GM20000 (cell line): ENCODE data around the gene AK5.

Experiments used
- DNase-seq: peaks from one replicate; pipeline ENCODE4 v3.0.0; 2012; ENCODE audit warnings: low spot score
- TF ChIP-seq, protein P1 (sequence below): IDR thresholded peaks from 2 replicates; pipeline ENCODE4 v1.5.1; 2012; ENCODE audit warnings: mild to moderate bottlenecking, control low read depth; ENCODE audit errors: extremely low read depth, missing control alignments

Gene AK5, protein sequence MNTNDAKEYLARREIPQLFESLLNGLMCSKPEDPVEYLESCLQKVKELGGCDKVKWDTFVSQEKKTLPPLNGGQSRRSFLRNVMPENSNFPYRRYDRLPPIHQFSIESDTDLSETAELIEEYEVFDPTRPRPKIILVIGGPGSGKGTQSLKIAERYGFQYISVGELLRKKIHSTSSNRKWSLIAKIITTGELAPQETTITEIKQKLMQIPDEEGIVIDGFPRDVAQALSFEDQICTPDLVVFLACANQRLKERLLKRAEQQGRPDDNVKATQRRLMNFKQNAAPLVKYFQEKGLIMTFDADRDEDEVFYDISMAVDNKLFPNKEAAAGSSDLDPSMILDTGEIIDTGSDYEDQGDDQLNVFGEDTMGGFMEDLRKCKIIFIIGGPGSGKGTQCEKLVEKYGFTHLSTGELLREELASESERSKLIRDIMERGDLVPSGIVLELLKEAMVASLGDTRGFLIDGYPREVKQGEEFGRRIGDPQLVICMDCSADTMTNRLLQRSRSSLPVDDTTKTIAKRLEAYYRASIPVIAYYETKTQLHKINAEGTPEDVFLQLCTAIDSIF

DNA sequence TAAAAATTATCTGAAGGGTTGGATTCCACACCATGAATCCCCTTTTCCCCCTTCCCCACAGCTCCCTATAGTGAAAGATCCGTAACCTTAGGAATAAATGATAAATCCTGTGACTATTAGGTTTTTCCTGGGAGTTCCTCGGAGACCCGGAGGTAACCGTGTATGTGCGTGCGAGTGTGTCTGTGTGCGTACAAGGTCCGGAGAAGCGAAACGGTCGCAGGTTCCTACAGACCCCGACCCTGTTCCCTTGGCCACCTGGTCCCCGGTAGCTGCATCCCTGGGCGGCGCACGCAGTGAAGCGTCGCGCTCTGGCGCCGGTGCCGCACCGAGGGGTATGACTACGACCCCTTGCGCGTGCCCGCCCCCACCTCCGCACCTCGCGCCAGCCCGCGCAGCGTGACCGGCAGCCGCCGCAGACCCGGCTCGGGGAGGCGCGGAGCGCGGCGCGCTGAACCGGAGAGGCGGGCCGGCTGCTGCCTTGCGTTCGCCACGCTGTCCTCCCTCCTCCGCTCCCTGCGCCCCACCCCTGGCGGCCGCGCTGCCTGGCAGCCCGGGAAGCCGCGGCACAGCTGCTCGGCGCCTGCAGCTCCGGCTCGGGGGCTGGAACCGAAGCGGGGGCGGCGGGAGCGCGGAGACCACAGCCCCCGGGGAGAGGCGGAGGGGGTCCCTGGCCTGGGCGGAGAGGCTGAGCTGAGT is at the start of gene AK5:
TSS of gene AK5 (plus strand) at position 529 of the 696 bp plus-strand sequence. CDS start 295 bp downstream, outside the sequence.
- peak; percentile 64 for DNase-seq

DNA sequence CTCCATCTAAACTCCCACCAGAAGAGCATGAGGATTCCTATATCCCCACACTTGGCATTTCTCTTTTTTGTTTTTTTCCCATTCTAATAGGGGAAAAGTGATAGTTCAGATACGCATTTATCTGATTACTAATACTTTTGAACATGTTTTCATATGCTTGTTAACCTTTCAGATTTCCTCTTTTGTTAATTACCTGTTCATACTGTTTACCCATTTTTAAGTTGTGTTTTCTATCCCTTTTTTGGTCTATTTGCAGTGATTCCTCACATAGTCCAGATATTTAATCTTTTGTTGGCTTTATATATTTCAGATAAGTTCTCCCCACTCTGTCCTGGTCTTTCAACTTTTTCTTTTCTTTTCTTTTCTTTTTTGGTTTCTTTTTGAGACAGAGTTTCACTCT is 49.0 kb upstream of the AK5 start:
- no peak for DNase-seq
- TF ChIP-seq, protein P1, sequence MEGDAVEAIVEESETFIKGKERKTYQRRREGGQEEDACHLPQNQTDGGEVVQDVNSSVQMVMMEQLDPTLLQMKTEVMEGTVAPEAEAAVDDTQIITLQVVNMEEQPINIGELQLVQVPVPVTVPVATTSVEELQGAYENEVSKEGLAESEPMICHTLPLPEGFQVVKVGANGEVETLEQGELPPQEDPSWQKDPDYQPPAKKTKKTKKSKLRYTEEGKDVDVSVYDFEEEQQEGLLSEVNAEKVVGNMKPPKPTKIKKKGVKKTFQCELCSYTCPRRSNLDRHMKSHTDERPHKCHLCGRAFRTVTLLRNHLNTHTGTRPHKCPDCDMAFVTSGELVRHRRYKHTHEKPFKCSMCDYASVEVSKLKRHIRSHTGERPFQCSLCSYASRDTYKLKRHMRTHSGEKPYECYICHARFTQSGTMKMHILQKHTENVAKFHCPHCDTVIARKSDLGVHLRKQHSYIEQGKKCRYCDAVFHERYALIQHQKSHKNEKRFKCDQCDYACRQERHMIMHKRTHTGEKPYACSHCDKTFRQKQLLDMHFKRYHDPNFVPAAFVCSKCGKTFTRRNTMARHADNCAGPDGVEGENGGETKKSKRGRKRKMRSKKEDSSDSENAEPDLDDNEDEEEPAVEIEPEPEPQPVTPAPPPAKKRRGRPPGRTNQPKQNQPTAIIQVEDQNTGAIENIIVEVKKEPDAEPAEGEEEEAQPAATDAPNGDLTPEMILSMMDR = no peak

More for the DNA sequence above, at the start of gene AK5:
- TF ChIP-seq, protein P1 = no peak

DNA sequence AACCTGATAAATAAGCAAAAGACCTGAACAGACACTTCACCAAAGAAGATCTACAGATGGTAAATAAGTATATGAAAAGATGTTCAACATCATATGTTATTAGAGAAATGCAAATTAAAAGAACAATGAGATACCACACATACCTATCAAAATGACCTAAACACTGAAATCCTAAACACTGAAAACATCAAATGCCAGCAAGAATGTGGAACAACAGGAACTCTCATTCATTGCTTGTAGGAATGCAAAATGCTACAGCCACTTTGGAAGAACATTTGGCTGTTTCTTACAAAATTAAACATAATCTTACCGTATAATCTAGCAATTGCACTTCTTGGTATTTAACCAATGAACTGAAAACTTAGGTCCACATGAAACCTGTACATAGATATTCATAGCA is 47.7 kb upstream of the AK5 start:
- DNase-seq = no peak
- TF ChIP-seq, protein P1 = no peak

DNA sequence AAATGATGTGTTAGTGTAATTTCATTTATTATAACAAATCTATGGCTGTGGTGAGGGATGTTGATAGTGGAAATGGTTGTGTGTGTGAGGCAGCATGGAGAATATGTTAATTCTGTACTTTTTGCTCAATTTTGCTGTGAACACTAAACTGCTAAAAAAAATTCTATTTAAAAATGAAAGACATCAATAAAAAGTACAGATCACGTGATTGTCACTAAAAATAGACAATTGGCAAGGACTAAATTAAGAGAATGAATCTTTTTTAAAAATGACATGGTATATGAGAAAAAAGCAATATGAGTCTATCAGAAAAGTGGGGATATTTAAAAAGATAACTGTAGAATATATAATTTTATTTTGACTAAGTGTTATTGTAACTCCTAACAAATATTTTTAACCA is 46.9 kb upstream of the AK5 start:
- TF ChIP-seq, protein P1 = no peak
- no peak for DNase-seq

DNA sequence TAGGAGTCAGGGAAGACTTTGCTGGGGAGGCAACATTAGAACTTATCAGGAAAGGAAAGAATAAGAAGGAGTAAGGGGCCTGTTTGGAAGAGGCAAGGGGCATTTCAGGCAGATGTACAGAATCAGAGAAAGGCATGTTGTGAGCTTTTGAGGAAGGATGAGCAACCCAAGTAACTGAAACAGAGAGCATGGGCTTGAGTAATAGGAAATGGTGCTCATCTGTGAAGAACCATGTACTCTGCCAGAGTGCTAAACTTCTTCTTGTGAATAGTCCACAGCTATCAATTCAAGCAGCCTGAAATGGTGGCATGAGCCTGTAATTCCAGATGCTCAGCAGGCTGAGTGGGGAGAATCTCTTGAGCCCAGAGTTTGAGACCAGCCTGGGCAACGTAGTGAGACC is 43.4 kb upstream of the AK5 start:
- DNase-seq = no peak
- TF ChIP-seq, protein P1 = no peak

DNA sequence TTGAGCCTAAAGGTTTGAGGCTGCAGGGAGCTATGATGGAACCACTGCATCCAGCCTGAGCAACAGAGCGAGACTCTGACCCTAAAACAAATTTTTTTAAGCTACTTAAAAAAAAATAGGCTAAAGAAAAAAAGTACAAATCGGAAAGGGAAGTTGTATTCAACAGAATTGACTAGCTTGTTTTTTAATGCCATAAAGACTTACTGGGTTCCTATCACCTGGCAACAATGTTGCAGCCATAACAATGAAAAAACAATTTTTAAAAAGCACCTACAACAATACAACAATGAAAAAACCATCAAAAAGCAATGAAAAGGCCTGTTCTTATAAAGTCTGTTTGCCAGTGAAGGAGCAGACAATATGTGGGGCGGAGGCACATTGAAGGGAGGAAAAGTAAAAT is 42.5 kb upstream of the AK5 start:
- TF ChIP-seq, protein P1 = no peak
- DNase-seq = no peak

DNA sequence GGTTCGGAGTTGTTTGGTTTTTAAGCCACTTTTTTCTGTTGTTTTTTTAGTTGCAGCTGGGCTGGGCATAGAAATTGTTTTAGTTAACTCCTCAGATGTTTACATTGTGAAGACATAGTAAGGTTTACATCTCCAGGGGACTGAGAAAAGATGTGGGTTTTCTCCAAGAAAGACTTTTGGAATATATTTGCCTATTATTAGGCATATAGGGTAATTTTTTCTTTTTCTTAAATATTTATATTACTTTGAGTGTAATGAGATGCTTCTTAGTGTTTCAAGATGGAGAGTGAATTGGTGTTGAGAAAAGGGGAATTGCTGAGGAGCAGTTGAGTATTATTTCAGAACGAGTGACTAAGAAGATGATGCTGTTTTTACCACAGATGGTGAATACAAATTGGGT is 36.0 kb upstream of the AK5 start:
- no peak for DNase-seq
- TF ChIP-seq, protein P1 = no peak
